Spleen (tissue), 11 donors: Measurements from ENCODE around the gene CHID1. TPM values are rescaled to one million over a fixed set of nuclear protein-coding genes. Genes with fewer than 3 reads are reported as not detected.
A peak's percentile ranks its signal among the peaks of the same experiment; 100 is the strongest.

Experiments
- DNase-seq: peaks from one replicate; pipeline ENCODE4 v3.0.0-alpha.2; 2020
- H3K27ac ChIP-seq, 8 donors: fragments of 200-600 bp; sonication (generic) in 7 of 8; 1 replicate in 4 of 8; 2 replicates in 4 of 8; pipeline versions ENCODE4 v1.5.0 to v1.8.0; 2016 to 2021; ENCODE audit warnings: inconsistent platforms in 4 of 8, mild to moderate bottlenecking in 4 of 8, moderate library complexity in 1 of 8
- H3K27me3 ChIP-seq, 7 donors: fragments of 200-600 bp; sonication (generic) in 6 of 7; replicated peaks in 1 of 7; 1 replicate in 4 of 7; 2 replicates in 3 of 7; pipeline versions ENCODE4 v1.5.0 to v1.8.0; 2016 to 2021; ENCODE audit warnings: inconsistent platforms in 3 of 7, mild to moderate bottlenecking in 1 of 7
- H3K36me3 ChIP-seq, 6 donors: fragments of 200-600 bp; sonication (generic) in 5 of 6; 1 replicate in 4 of 6; 2 replicates in 2 of 6; pipeline versions ENCODE4 v1.5.0 to v1.8.0; 2016 to 2021; ENCODE audit warnings: inconsistent platforms in 2 of 6
- H3K4me1 ChIP-seq, 6 donors: fragments of 200-600 bp; sonication (generic) in 5 of 6; 1 replicate in 3 of 6; 2 replicates in 3 of 6; pipeline versions ENCODE4 v1.5.0 to v1.8.0; 2016 to 2021; ENCODE audit warnings: inconsistent platforms in 3 of 6
- H3K4me3 ChIP-seq, 8 donors: fragments of 200-600 bp; sonication (generic) in 7 of 8; 1 replicate in 4 of 8; 2 replicates in 4 of 8; pipeline versions ENCODE4 v1.5.0 to v1.8.0; 2016 to 2021; ENCODE audit warnings: inconsistent platforms in 4 of 8, mild to moderate bottlenecking in 4 of 8, moderate library complexity in 2 of 8
- H3K9me3 ChIP-seq, 8 donors: fragments of 200-600 bp; sonication (generic) in 7 of 8; 1 replicate in 4 of 8; 2 replicates in 4 of 8; pipeline versions ENCODE4 v1.5.0 to v1.8.0; 2016 to 2021; ENCODE audit warnings: inconsistent platforms in 4 of 8
- CTCF ChIP-seq, 11 experiments: fragments of 200-600 bp in 7 of 11; fragments of 450-650 bp in 4 of 11; sonication (generic) in 4 of 11; IDR thresholded peaks in 8 of 11; conservative IDR thresholded peaks in 3 of 11; 1 replicate in 7 of 11; 2 replicates in 4 of 11; pipeline versions ENCODE4 v1.4.0 to v1.8.0; 2016 to 2021; ENCODE audit warnings: antibody characterized with exemption in 11 of 11, inconsistent platforms in 4 of 11, mild to moderate bottlenecking in 1 of 11
- POLR2A ChIP-seq, 3 donors: fragments of 450-650 bp; IDR thresholded peaks; one replicate each; pipeline ENCODE4 v1.5.1; 2017; ENCODE audit warnings: antibody characterized with exemption in 3 of 3, mild to moderate bottlenecking in 1 of 3
- POLR2AphosphoS5 ChIP-seq, 3 donors: sonication (generic); formaldehyde crosslinking; IDR thresholded peaks; one replicate each; pipeline ENCODE4 v1.5.1; 2017; ENCODE audit warnings: antibody characterized with exemption in 3 of 3
- WGBS, 5 donors: extraction: QIAGEN DNeasy Blood & Tissue Kit in 3 of 5; methylation state at CpG; one replicate each; pipeline versions ENCODE4 v1.1.5 to v1.1.7; 2013 to 2018; 5-methylcytosine and 5-hydroxymethylcytosine counted together
- intact Hi-C: fragments of 100-400 bp; cut with DNase I; formaldehyde crosslinking; loops from one replicate; pipeline ENCODE4 v1.15.0; 2023; ENCODE audit warnings: low total_unique reads
- polyA plus RNA-seq, 3 donors: library from polyadenylated mRNA; stranded (reverse); fragments of 200-250 nt; gene quantifications; one replicate each; pipeline ENCODE4 v1.2.1, GENCODE V29; 2013
- total RNA-seq, 7 donors: library from RNA; depleted of rRNA in 3 of 7; stranded (reverse); fragments of >200 nt in 3 of 7; fragmentation: NEBNext Ultra II Directional in 4 of 7; extraction: Animal tissue kit (Norgen Biotek cat#: 25700) in 4 of 7; gene quantifications; one replicate each; pipeline versions ENCODE4 v1.1.0 to v1.2.1, GENCODE V29; 2016 to 2021
- donor health status: healthy with polysubstance abuse.
- donor health status: DM: no; HTN: no; CAD: no; lungs with moderate emphysema.
- donor health status: DM: no; HTN: no; CAD: no.
- donor health status: Bipolar disorder and iron deficiency.
- donor health status: healthy.
- donor health status: DM: no; HTN: no; CAD: no.
- donor health status: DM: yes; HTN: yes; CAD: no.

The CHID1 gene
- total and polyA plus RNA-seq, 10 donors, result 37.2 to 218 (median 117) TPM

DNA sequence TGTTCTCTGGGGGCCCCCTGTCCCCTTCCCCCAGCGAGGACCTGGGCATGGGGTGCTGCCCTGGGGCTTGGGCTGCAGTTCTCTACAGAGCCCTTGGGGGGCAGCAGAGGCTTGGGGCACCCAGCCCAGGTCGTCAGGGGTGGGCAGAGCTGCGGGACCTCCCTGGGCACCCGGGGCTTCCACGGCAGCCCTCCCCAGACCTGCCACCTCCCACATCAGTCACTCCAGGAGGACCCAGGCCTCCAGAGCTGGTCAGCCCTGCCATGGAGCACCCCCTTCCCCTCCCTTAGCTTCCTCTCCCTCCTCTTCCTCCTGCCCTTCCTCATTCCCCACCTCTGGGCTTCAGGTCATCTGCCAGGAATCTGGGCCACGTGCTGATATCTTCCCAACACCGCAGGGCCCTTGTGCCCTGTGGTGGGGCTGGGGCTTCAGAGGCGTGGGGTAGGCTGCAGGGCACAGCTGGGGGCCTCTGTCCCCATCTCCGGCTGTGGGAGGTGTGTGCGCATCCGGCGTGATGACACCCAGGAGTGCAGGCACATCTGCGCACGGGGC lies 62.2 kb downstream of the CHID1 start:
- H3K27me3 ChIP-seq, result peaks cover 0 to 54% (median 4%) of the 10 kb centered on the region in 7 donors
- WGBS, 5 donors, result 15 to 28% (median 23%) methylated on average over 11 to 14 of the region's 14 CpGs
- peaks cover 0 to 15% (median 0%) of the 10 kb centered on the region in 6 donors for H3K36me3 ChIP-seq
- H3K9me3 ChIP-seq, result no peaks in the 10 kb centered on the region
- TF ChIP-seq POLR2A (IDR thresholded peaks at IDR 0.05), result no peak
- TF ChIP-seq CTCF (IDR thresholded peaks at IDR 0.05 in 8 of 11, conservative IDR thresholded peaks at IDR 0.05 in 3 of 11), result peak; percentile 82 to 98 (median 96)
- TF ChIP-seq POLR2AphosphoS5 (IDR thresholded peaks at IDR 0.05), result peak in 2 of 3 donors; percentile 37 to 55
- peak overlapping the region in 2 of 8 donors; percentile 25 to 41 for H3K27ac ChIP-seq
- peak; percentile 90 for DNase-seq
- peak overlapping the region in 6 of 8 donors; percentile 42 to 77 (median 56) for H3K4me3 ChIP-seq
- H3K4me1 ChIP-seq, result peaks cover 19 to 83% (median 62%) of the 10 kb centered on the region in 6 donors
- intact Hi-C loops, result loop anchor here (10.0 kb wide), 1 partner anchor 206 kb away; no protein-coding TSS in a partner anchor

DNA sequence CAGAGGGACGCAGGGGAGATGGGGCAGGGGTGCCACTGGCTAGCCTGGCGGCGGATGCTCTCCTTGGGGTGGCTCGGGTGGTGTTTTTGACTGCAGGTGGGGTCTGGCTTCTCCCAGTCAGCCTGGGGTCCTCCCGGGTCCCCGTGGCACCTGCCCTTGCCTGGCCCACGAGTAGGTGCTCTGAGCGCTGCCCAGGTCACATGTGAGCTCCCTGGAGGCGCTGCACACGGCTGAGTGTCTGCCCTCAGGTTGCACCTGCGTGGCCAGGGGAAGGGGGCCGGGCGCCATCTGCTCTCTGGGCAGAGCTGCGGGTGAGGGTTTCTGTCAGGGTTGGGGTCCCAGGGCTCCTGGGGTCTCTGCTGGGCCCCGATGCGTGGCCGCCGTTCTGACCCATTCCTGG lies 62.7 kb downstream of the CHID1 start:
- H3K36me3 ChIP-seq, result peaks cover 0 to 13% (median 0%) of the 10 kb centered on the region in 6 donors
- 72 to 81% (median 75%) methylated on average over 11 to 18 of the region's 18 CpGs for WGBS, 5 donors
- no peak for DNase-seq

DNA sequence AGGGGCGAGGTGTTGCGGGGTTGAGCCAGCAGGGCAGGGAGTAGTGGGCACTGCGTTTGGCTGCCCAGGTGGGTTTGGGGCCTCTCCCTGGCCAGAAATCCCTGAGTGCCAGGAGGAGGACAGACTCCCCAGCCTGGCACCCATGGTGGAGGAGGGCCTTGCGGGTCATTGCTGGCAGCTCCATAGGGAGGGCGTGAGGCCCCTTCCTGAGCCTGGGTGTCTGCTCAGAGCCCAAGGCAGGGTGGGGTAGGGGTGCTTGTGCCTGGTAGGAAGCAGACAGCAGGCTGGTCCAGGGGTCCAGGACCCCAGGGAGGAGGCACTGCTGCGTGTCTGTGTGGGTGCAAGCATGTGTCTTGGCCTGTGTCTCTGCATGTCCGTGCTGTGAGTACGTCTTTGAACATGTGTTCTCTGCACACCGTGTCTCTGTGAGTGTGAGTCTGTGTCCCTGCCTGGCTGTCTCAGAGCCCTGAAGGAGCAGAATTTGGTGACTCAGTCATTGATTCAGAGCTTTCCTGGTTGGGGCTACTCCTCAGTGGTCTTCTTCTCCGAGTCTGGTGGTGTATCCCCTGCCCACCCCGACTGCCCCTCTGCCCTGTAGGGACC lies 64.0 kb downstream of the CHID1 start:
- peak in 1 of 3 donors; percentile 3 for TF ChIP-seq POLR2AphosphoS5 (IDR thresholded peaks at IDR 0.05)
- no peak for TF ChIP-seq POLR2A (IDR thresholded peaks at IDR 0.05)
- Histone ChIP-seq H3K4me1 (peaks cover 22 to 93% (median 72%) of the 10 kb centered on the region in 6 donors), H3K36me3 (peaks cover 0 to 13% (median 0%) of the 10 kb centered on the region in 6 donors), H3K9me3 (no peaks in the 10 kb centered on the region), H3K4me3 (no peak overlapping the region), H3K27me3 (peaks cover 0 to 60% (median 4%) of the 10 kb centered on the region in 7 donors), H3K27ac (peak overlapping the region in 4 of 8 donors; percentile 94 to 97 (median 96))
- no peak for DNase-seq
- WGBS, 5 donors, result 70 to 85% (median 73%) methylated on average over 7 to 11 of the region's 11 CpGs
- intact Hi-C loops, result loop anchor here (10.0 kb wide), 1 partner anchor 208 kb away; no protein-coding TSS in a partner anchor

More for the DNA sequence above, 62.7 kb downstream of the CHID1 start:
- Histone ChIP-seq H3K27ac (no peak overlapping the region), H3K4me3 (no peak overlapping the region), H3K27me3 (peaks cover 0 to 60% (median 4%) of the 10 kb centered on the region in 7 donors), H3K9me3 (no peaks in the 10 kb centered on the region), H3K4me1 (peaks cover 19 to 88% (median 68%) of the 10 kb centered on the region in 6 donors)
- intact Hi-C loops, result loop anchor here (10.0 kb wide), 1 partner anchor 207 kb away; no protein-coding TSS in a partner anchor
- no peak for TF ChIP-seq POLR2A (IDR thresholded peaks at IDR 0.05)
- TF ChIP-seq CTCF (IDR thresholded peaks at IDR 0.05 in 8 of 11, conservative IDR thresholded peaks at IDR 0.05 in 3 of 11), result no peak
- no peak for TF ChIP-seq POLR2AphosphoS5 (IDR thresholded peaks at IDR 0.05)

GRCh38 chr11:845872-846495 lies 64.6 kb downstream of the CHID1 start:
- no peak for DNase-seq
- peaks cover 28 to 93% (median 76%) of the 10 kb centered on the region in 6 donors for H3K4me1 ChIP-seq
- peak overlapping the region in 6 of 8 donors; percentile 92 to 97 (median 95) for H3K27ac ChIP-seq
- TF ChIP-seq POLR2A (IDR thresholded peaks at IDR 0.05) (no peak), CTCF (IDR thresholded peaks at IDR 0.05 in 8 of 11, conservative IDR thresholded peaks at IDR 0.05 in 3 of 11) (no peak), POLR2AphosphoS5 (IDR thresholded peaks at IDR 0.05) (peak in 1 of 3 donors; percentile 4)
- H3K4me3 ChIP-seq, result peak overlapping the region in 2 of 8 donors; percentile 98 to 100
- intact Hi-C loops, result loop anchor here (10.0 kb wide), 1 partner anchor 209 kb away; no protein-coding TSS in a partner anchor
- no peaks in the 10 kb centered on the region for H3K9me3 ChIP-seq
- H3K27me3 ChIP-seq, result peaks cover 0 to 60% (median 4%) of the 10 kb centered on the region in 7 donors
- WGBS, 5 donors, result 29 to 59% (median 38%) methylated on average over 7 to 8 of the region's 8 CpGs
- H3K36me3 ChIP-seq, result peaks cover 0 to 9% (median 0%) of the 10 kb centered on the region in 6 donors
